Astrocyte of the spinal cord (primary cell): ENCODE measurements around the gene TRIM31.

Experiments
- DNase-seq: peaks from one replicate; pipeline ENCODE4 v3.0.0; 2011; ENCODE audit warnings: low read depth, low spot score
- H3K4me3 ChIP-seq: 2 replicates; pipeline ENCODE4 v1.5.1; 2011; ENCODE audit warnings: low read depth, mild to moderate bottlenecking, low read length, moderate library complexity
- CTCF ChIP-seq: IDR thresholded peaks from 2 replicates; pipeline ENCODE4 v1.5.1; 2012; ENCODE audit warnings: low read depth, mild to moderate bottlenecking, low read length, inconsistent platforms
- in situ Hi-C: cut with HindIII; loops from 2 replicates; pipeline ENCODE4 v1.10.0; 2017; ENCODE audit warnings: low sequenced_read_pairs

Gene TRIM31

GRCh38 chr6:30066577-30067459, 46.1 kb downstream of the TRIM31 start, which contains the start of gene PPP1R11:
PPP1R11 (plus strand) TSS chr6:30067198; CDS start chr6:30067411, 213 bp downstream.
- H3K4me3 ChIP-seq = peak within 1 kb of the TSS; percentile 61
- DNase-seq = peak; percentile 100
- in situ Hi-C loops = no loop called here
- TF ChIP-seq CTCF = no peak

GRCh38 chr6:30066082-30066481, 46.8 kb downstream of the TRIM31 start:
- in situ Hi-C loops = no loop called here

GRCh38 chr6:30063315-30063714, 49.6 kb downstream of the TRIM31 start:
- no peak for TF ChIP-seq CTCF
- H3K4me3 ChIP-seq = no peak overlapping the region
- DNase-seq = no peak
- in situ Hi-C loops = no loop called here

More at GRCh38 chr6:30066082-30066481, 46.8 kb downstream of the TRIM31 start:
- DNase-seq = no peak
- H3K4me3 ChIP-seq = peak overlapping the region; percentile 61
- TF ChIP-seq CTCF = no peak

DNA sequence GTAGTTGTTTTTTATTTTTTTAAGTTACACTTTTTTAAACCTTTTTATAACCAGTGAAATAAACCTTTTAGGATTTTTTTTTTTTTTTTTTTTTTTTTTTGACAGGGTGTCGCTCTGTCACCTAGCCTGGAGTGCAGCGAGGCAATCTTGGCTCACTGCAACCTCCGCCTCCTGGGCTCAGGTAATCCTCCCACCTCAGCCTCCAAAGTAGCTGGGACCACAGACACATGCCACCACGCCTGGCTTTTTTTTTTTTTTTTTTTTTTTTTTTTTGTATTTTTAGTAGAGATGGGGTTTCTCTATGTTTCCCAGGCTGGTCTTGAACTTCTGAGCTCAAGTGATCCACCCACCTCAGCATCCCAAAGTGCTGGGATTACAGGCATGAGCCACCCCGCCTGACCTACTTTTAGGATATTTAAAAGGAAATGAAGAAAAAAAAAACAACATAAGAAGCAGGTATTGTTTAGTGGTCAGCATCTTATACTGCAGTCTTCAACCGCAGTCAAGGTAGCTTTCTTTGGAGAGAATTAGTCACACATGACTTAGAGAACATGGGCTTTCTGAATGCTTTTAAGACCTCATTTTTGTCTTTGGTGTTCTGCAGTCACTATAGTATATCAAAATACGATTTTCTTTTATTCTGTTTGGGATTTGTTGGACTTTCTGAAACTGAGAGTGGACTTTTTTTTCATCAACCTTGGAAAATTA, 50.3 kb downstream of the TRIM31 start:
- H3K4me3 ChIP-seq = no peak overlapping the region
- in situ Hi-C loops = no loop called here
- no peak for DNase-seq
- no peak for TF ChIP-seq CTCF

DNA sequence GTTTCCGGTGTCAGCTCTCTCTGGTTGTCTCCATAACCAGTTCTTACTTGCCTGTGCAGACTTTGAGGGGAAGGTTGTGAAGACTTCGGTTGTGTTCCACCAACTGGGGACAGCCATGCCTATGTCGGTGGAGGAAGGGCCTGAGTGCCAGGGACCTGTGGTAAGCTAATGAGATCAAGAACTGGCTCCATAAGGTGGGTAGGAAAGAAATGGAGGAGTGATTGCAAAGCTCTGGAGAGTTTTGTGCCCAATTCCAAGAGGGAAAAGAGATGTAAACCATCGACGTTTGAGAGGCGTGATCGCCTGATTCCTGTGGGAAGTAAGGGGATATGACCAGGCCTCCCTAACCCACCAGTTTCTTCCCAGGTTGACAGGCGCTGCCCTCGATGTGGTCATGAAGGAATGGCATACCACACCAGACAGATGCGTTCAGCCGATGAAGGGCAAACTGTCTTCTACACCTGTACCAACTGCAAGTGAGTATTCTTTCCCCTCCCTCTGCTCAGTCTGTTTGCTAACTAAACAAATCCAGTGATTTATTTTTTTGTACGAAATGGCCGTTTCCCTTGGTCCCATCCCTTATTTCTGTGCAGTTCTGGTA, 50.9 kb downstream of the TRIM31 start:
- peak; percentile 29 for DNase-seq
- TF ChIP-seq CTCF = no peak
- peak overlapping the region; percentile 95 for H3K4me3 ChIP-seq
- in situ Hi-C loops = no loop called here

DNA sequence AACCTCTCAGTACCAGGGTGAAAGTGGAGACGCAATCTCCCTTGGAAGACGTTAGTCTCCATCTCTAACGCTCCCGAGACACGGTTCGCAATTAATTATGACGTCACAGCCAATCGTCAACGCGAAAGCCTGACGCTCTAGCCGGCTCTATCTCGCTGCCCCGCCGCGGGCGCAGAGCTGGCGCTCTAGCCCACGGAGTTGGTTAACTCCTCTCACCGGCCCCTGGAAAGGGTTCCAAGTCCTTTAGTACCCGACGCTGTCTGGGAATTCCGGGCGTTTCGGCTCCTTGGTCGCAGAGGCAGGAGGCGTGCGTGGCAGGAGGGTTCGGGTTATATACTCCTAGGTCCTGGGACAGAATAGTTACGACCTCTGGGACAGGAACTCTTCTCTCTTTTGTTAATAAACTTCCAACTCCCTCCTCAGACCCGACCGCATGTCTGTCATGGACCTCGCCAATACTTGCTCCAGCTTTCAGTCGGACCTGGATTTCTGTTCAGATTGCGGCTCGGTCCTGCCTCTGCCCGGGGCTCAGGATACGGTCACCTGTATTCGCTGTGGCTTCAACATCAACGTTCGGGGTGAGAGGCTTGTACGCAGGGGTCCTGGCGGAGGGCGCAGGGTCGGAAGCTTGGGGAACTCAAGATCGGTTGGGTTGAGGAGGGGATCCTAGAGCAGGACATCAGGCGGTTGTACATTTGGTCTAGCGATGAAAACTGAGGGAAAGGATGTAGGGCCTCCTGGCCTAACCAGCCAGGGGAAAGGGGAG, 51.6 kb downstream of the TRIM31 start, which contains the start of gene POLR1H:
POLR1H (plus strand) TSS at position 174 of the 766 bp plus-strand sequence; CDS start at position 434, 260 bp downstream.
- DNase-seq = peak; percentile 96
- peak within 1 kb of the TSS; percentile 95 for H3K4me3 ChIP-seq
- TF ChIP-seq CTCF = no peak
- in situ Hi-C loops = no loop called here
